SK-N-MC (cell line): Measurements from ENCODE around the gene ZNF831.

Experiments
- FOXP2 ChIP-seq: optimal IDR thresholded peaks from 2 replicates; pipeline ENCODE3; 2011; ENCODE audit warnings: mild to moderate bottlenecking, moderate library complexity; ENCODE audit not compliant: insufficient read depth; ENCODE audit errors: extremely low read length, control extremely low read depth
- POLR2AphosphoS5 ChIP-seq: IDR thresholded peaks from 2 replicates; pipeline ENCODE4 v1.6.1; 2012; ENCODE audit warnings: mild to moderate bottlenecking, low read depth, low read length, borderline replicate concordance

GRCh38 chr20:59210186-59210585 is 46.6 kb downstream of the ZNF831 start:
- no peak for TF ChIP-seq FOXP2
- no peak for TF ChIP-seq POLR2AphosphoS5
